H9 (cell line): ENCODE results near the gene IFI27L1. TPM values are rescaled to one million over a fixed set of nuclear protein-coding genes. Genes with fewer than 3 reads are reported as not detected.
A peak's percentile ranks its signal among the peaks of the same experiment; 100 is the strongest.

ENCODE experiments used
- DNase-seq: peaks from one replicate; pipeline ENCODE4 v3.0.0-alpha.2; 2017
- H2AFZ ChIP-seq: one replicate; pipeline ENCODE4 v1.6.1; 2013; ENCODE audit warnings: mild to moderate bottlenecking, low read length, control low read depth, moderate library complexity
- H2AK5ac ChIP-seq: 2 replicates; pipeline ENCODE4 v1.6.1; 2013; ENCODE audit warnings: low read length, control low read depth, mixed read lengths; ENCODE audit not compliant: insufficient read length
- H2BK120ac ChIP-seq: one replicate; pipeline ENCODE4 v1.6.1; 2013; ENCODE audit warnings: low read depth, mild to moderate bottlenecking, low read length, control low read depth, inconsistent platforms; ENCODE audit not compliant: poor library complexity, severe bottlenecking
- H2BK12ac ChIP-seq: 2 replicates; pipeline ENCODE4 v1.6.1; 2013; ENCODE audit warnings: low read length, control low read depth, mixed read lengths, low read depth; ENCODE audit not compliant: insufficient read length
- H2BK15ac ChIP-seq: 2 replicates; pipeline ENCODE4 v1.6.1; 2013; ENCODE audit warnings: low read depth, low read length, control low read depth
- H2BK20ac ChIP-seq: one replicate; pipeline ENCODE4 v1.6.1; 2013; ENCODE audit warnings: low read depth, mild to moderate bottlenecking, low read length, control low read depth, inconsistent platforms; ENCODE audit not compliant: poor library complexity, severe bottlenecking
- H2BK5ac ChIP-seq: 2 replicates; pipeline ENCODE4 v1.6.1; 2013; ENCODE audit warnings: low read length, control low read depth, mixed read lengths; ENCODE audit not compliant: insufficient read length
- H3K14ac ChIP-seq: 2 replicates; pipeline ENCODE4 v1.6.1; 2013; ENCODE audit warnings: low read length, control low read depth; ENCODE audit not compliant: insufficient read depth
- H3K18ac ChIP-seq: 2 replicates; pipeline ENCODE4 v1.6.1; 2013; ENCODE audit warnings: low read depth, mild to moderate bottlenecking, mixed read lengths, low read length, control low read depth; ENCODE audit not compliant: insufficient read length
- H3K23ac ChIP-seq: 2 replicates; pipeline ENCODE4 v1.6.1; 2013; ENCODE audit warnings: low read length, control low read depth, mixed read lengths, low read depth; ENCODE audit not compliant: insufficient read length
- H3K23me2 ChIP-seq: 2 replicates; pipeline ENCODE4 v1.6.1; 2013; ENCODE audit warnings: low read depth, mild to moderate bottlenecking, mixed read lengths, low read length, control low read depth; ENCODE audit not compliant: insufficient read length, poor library complexity, severe bottlenecking
- H3K27ac ChIP-seq: 2 replicates; pipeline ENCODE4 v1.5.1; 2013; ENCODE audit warnings: low read length, control low read depth, mixed read lengths, low read depth; ENCODE audit not compliant: insufficient read length
- H3K27me3 ChIP-seq: 2 replicates; pipeline ENCODE4 v1.6.1; 2013; ENCODE audit warnings: low read length, control low read depth, inconsistent platforms; ENCODE audit not compliant: insufficient read depth
- H3K4ac ChIP-seq: 2 replicates; pipeline ENCODE4 v1.6.1; 2013; ENCODE audit warnings: low read depth, mild to moderate bottlenecking, control low read depth, inconsistent platforms, low read length, moderate library complexity
- H3K4me1 ChIP-seq: 2 replicates; pipeline ENCODE4 v1.6.1; 2013; ENCODE audit warnings: low read length, control low read depth, inconsistent platforms; ENCODE audit not compliant: insufficient read depth
- H3K4me2 ChIP-seq: 2 replicates; pipeline ENCODE4 v1.6.1; 2013; ENCODE audit warnings: low read length, control low read depth, mixed read lengths; ENCODE audit not compliant: insufficient read length, insufficient read depth
- H3K56ac ChIP-seq: 2 replicates; pipeline ENCODE4 v1.6.1; 2013; ENCODE audit warnings: low read depth, mild to moderate bottlenecking, mixed read lengths, low read length, control low read depth; ENCODE audit not compliant: insufficient read length
- H3K79me1 ChIP-seq: 2 replicates; pipeline ENCODE4 v1.6.1; 2013; ENCODE audit warnings: low read depth, mild to moderate bottlenecking, moderate library complexity, low read length, control low read depth, inconsistent platforms; ENCODE audit not compliant: insufficient read depth, poor library complexity, severe bottlenecking
- H3K79me2 ChIP-seq: 2 replicates; pipeline ENCODE4 v1.6.1; 2013; ENCODE audit warnings: low read length, control low read depth, inconsistent platforms; ENCODE audit not compliant: insufficient read depth
- H3K9ac ChIP-seq: 2 replicates; pipeline ENCODE4 v1.6.1; 2013; ENCODE audit warnings: low read length, control low read depth, mixed read lengths; ENCODE audit not compliant: insufficient read length; ENCODE audit errors: extremely low read depth
- H3K9me3 ChIP-seq: one replicate; pipeline ENCODE4 v1.6.1; 2013; ENCODE audit warnings: low read depth, low read length, inconsistent platforms; ENCODE audit not compliant: control insufficient read depth
- H3T11ph ChIP-seq: one replicate; pipeline ENCODE4 v1.6.1; 2013; ENCODE audit warnings: mild to moderate bottlenecking, low read length, control low read depth, inconsistent platforms
- H4K20me1 ChIP-seq: one replicate; pipeline ENCODE4 v1.6.1; 2013; ENCODE audit not compliant: control insufficient read depth, insufficient read length, insufficient read depth
- H4K5ac ChIP-seq: 2 replicates; pipeline ENCODE4 v1.6.1; 2013; ENCODE audit warnings: low read depth, mild to moderate bottlenecking, mixed read lengths, low read length, control low read depth; ENCODE audit not compliant: insufficient read length
- H4K8ac ChIP-seq: replicated peaks from 2 replicates; pipeline ENCODE4 v1.6.1; 2013; ENCODE audit warnings: low read length, control low read depth, mixed read lengths, low read depth; ENCODE audit not compliant: insufficient read length
- H4K91ac ChIP-seq: 2 replicates; pipeline ENCODE4 v1.6.1; 2013; ENCODE audit warnings: low read depth, mild to moderate bottlenecking, moderate library complexity, mixed read lengths, low read length, control low read depth; ENCODE audit not compliant: insufficient read length
- H3K27ac Mint-ChIP-seq, 3 experiments: 2 replicates in 2 of 3; 3 replicates in 1 of 3; pipeline ENCODE4 v1.8.0; 2020 to 2021; ENCODE audit warnings: mixed read lengths in 3 of 3, mild to moderate bottlenecking in 1 of 3, moderate library complexity in 1 of 3
- H3K27me3 Mint-ChIP-seq: 2 replicates; pipeline ENCODE4 v1.8.0; 2021; ENCODE audit warnings: low read depth, mild to moderate bottlenecking, moderate library complexity, mixed read lengths
- H3K36me3 Mint-ChIP-seq, 3 experiments: 2 replicates in 2 of 3; 3 replicates in 1 of 3; pipeline ENCODE4 v1.8.0; 2020 to 2021; ENCODE audit warnings: low read depth in 3 of 3, mixed read lengths in 3 of 3; ENCODE audit not compliant: insufficient read depth in 1 of 3
- H3K4me1 Mint-ChIP-seq, 2 experiments: 2 replicates each; pipeline ENCODE4 v1.8.0; 2020; ENCODE audit warnings: mixed read lengths in 2 of 2
- H3K4me3 Mint-ChIP-seq, 2 experiments: 2 replicates in 1 of 2; 3 replicates in 1 of 2; pipeline ENCODE4 v1.8.0; 2020 to 2021; ENCODE audit warnings: mild to moderate bottlenecking in 2 of 2, mixed read lengths in 2 of 2, moderate library complexity in 1 of 2
- H3K9me3 Mint-ChIP-seq, 2 experiments: 2 replicates in 1 of 2; 3 replicates in 1 of 2; pipeline ENCODE4 v1.8.0; 2020; ENCODE audit warnings: mild to moderate bottlenecking in 2 of 2, mixed read lengths in 2 of 2, moderate library complexity in 1 of 2
- CTCF ChIP-seq: fragments of 200-600 bp; sonication (generic); conservative IDR thresholded peaks from 3 replicates; pipeline ENCODE4 v1.8.0; 2021; ENCODE audit warnings: antibody characterized with exemption, mild to moderate bottlenecking
- WGBS: extraction: QIAGEN DNeasy Blood & Tissue Kit; methylation state at CpG from one replicate; pipeline ENCODE4 v1.1.7; 2013; ENCODE audit warnings: missing lambda C conversion rate, low lambda C conversion rate, mixed read lengths; ENCODE audit not compliant: insufficient read length; ENCODE audit errors: extremely low coverage; 5-methylcytosine and 5-hydroxymethylcytosine counted together
- total RNA-seq: library from RNA; stranded (reverse); gene quantifications from 2 replicates; pipeline ENCODE4 v1.2.1, GENCODE V29; 2021

Gene IFI27L1
- total RNA-seq, 1 experiment from 2014 or later, result 27.4 TPM

- H4K20me1 ChIP-seq, result no peaks in the 10 kb centered on the region
- no peak overlapping the region for H2BK20ac ChIP-seq
- H3K27me3 ChIP-seq, result no peaks in the 10 kb centered on the region
- no peak overlapping the region for H2AK5ac ChIP-seq
- Mint-ChIP-seq H3K27me3 (peaks cover 28% of the 10 kb centered on the region), H3K36me3 (no peaks in the 10 kb centered on the region), H3K9me3 (peaks cover 6% of the 10 kb centered on the region in 2 experiments; a peak in 2 of 5 replicates), H3K4me3 (no peak overlapping the region), H3K27ac (no peak overlapping the region), H3K4me1 (peaks cover 9% of the 10 kb centered on the region in 2 experiments)
- H3K23ac ChIP-seq, result no peak overlapping the region
- H4K8ac ChIP-seq, result no peak overlapping the region
- no peak overlapping the region for H3K4ac ChIP-seq
- H3K79me1 ChIP-seq, result no peaks in the 10 kb centered on the region
- no peak overlapping the region for H2BK12ac ChIP-seq
- no peak overlapping the region for H2BK5ac ChIP-seq
- H3K18ac ChIP-seq, result no peak overlapping the region
- DNase-seq, result peak; percentile 14
- H4K5ac ChIP-seq, result no peak overlapping the region
- no peak for TF ChIP-seq CTCF
- no peaks in the 10 kb centered on the region; the same call in 1 of the 2 replicates for H3K4me1 ChIP-seq
- H3K23me2 ChIP-seq, result peaks cover 7% of the 10 kb centered on the region
- H4K91ac ChIP-seq, result no peak overlapping the region
- no CpG with 5 or more reads among the region's 9 CpGs for WGBS
- H2BK15ac ChIP-seq, result no peak overlapping the region
- no peak overlapping the region for H2BK120ac ChIP-seq
- H3K27ac ChIP-seq, result no peak overlapping the region
- no peak overlapping the region for H3T11ph ChIP-seq
- no peak overlapping the region for H3K56ac ChIP-seq
- H3K79me2 ChIP-seq, result no peaks in the 10 kb centered on the region
- no peaks in the 10 kb centered on the region for H3K9me3 ChIP-seq
- no peak overlapping the region for H3K9ac ChIP-seq
- H3K4me2 ChIP-seq, result no peak overlapping the region
- no peak overlapping the region for H3K14ac ChIP-seq
- no peak overlapping the region for H2AFZ ChIP-seq
Measured at GRCh38 chr14:94124582-94125377, 43.7 kb downstream of the IFI27L1 start.
